LNCaP clone FGC (cell line): ENCODE measurements around the gene ZFHX2.
"Not testable (repeated sequence)": the region's sequence is repeated elsewhere in the genome, so short reads cannot be mapped to it uniquely, and the experiment has no call there.

Source experiments
- DNase-seq: peaks from one replicate; pipeline ENCODE4 v3.0.0-alpha.2; 2011; ENCODE audit warnings: low read depth
- H3K4me3 ChIP-seq: 2 replicates; pipeline ENCODE4 v1.5.1; 2011; ENCODE audit warnings: mild to moderate bottlenecking, low read depth, low read length, control low read depth
- TF ChIP-seq, protein P1 (sequence below): IDR thresholded peaks from 2 replicates; pipeline ENCODE4 v1.5.1; 2012; ENCODE audit warnings: mild to moderate bottlenecking; ENCODE audit not compliant: control insufficient read depth, insufficient read depth; ENCODE audit errors: extremely low read depth

ZFHX2 gene

DNA sequence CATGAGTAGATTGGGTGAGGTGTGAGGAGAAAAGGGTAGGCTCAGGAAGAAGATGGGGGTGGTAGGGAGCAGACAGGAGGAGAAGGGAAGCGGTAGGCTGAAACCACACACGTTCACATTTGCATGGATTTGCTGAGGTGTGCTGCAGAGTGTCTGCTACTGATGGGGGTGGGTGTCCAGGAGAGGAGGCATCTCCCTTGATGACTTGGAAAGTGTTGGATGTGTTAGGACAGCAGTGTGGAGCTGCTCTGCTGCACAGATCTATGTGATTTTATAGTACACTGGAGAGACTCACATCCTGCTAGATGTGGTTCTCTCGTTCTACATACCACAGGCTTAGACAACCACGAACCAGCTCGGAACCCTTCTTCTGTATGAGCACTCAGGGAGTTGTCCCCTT lies 9.3 kb downstream of the ZFHX2 start:
- DNase-seq: no peak
- H3K4me3 ChIP-seq: no peak overlapping the region
- TF ChIP-seq, protein P1, sequence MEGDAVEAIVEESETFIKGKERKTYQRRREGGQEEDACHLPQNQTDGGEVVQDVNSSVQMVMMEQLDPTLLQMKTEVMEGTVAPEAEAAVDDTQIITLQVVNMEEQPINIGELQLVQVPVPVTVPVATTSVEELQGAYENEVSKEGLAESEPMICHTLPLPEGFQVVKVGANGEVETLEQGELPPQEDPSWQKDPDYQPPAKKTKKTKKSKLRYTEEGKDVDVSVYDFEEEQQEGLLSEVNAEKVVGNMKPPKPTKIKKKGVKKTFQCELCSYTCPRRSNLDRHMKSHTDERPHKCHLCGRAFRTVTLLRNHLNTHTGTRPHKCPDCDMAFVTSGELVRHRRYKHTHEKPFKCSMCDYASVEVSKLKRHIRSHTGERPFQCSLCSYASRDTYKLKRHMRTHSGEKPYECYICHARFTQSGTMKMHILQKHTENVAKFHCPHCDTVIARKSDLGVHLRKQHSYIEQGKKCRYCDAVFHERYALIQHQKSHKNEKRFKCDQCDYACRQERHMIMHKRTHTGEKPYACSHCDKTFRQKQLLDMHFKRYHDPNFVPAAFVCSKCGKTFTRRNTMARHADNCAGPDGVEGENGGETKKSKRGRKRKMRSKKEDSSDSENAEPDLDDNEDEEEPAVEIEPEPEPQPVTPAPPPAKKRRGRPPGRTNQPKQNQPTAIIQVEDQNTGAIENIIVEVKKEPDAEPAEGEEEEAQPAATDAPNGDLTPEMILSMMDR: no peak

DNA sequence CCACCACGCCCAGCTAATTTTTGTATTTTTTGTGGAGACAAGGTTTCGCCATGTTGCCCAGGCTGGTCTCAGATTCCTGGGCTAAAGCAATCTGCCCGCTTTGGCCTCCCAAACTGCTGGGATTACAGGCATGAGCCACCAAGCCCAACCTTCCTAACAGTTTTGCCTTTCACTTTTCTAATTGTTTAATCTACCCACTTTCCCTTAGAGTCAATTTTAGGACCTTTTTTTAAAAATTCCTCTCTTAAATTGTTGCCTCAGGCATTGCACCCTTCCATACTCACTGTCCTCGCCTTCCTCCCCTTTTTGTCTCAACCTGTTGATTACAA lies 11.5 kb downstream of the ZFHX2 start:
- no peak overlapping the region for H3K4me3 ChIP-seq
- TF ChIP-seq, protein P1: no peak
- DNase-seq: no peak

DNA sequence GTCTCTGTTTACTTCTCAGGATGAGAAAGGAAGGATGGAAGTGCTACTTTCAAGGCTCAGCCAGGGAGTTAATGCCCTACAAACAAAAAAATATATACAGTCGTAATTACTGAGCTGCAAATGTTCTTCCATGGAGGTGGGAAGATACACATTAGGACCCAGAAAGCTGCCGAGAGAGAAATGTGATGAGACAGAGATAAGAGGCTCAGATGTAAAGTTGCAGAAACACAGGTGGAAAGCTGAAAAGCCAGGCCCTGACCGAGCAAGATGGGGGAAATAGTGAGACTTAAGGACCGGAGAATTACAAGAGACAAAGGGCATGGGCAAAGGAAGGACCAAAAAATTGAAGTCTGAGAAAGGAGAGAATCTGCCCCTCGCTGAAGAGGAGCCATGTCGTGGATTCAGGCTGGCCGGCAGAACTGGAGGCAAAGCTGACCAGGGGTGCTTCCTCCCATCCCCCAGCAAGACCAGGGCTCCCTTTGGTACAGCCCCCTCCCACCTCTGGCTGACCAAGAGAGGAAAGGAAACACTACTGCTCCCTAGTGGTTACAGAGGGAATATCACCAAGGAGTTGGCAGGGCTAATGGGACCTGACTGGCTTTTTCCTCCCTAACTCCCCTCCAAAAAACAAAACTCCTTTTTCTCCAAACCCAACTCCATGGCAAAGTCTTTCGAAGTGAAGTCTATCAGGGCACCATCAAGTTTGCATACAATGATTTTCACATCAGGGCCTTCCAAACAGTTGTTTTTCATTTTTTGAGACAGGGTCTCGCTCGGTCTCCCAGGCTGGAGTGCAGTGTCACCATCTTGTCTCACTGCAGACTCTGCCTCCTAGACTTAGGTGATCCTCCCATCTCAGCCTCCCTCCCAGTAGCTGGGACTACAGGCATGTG lies 12.1 kb downstream of the ZFHX2 start:
- TF ChIP-seq, protein P1: peak; percentile 79
- no peak for DNase-seq
- no peak overlapping the region for H3K4me3 ChIP-seq

DNA sequence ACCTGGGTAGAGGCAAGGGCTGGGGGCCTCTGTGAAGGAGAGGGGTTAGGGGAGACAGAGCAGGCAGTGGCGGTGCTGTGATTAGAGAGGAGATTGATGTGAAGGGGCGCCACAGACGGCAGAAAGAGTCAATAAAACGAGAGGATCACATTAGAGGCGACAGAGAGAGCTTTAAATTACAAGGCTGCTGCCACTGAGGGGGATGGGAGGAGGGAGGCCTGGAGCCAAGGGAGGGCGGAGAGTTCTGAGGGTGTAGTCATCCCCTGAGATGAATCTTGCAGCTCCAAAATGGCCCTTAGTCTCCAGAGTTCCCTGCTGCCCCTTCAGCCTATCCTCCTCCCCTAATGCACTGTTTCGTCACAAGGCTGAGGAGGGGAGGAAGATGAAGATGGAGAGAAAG lies 12.8 kb downstream of the ZFHX2 start:
- TF ChIP-seq, protein P1: no peak
- DNase-seq: no peak
- no peak overlapping the region for H3K4me3 ChIP-seq

DNA sequence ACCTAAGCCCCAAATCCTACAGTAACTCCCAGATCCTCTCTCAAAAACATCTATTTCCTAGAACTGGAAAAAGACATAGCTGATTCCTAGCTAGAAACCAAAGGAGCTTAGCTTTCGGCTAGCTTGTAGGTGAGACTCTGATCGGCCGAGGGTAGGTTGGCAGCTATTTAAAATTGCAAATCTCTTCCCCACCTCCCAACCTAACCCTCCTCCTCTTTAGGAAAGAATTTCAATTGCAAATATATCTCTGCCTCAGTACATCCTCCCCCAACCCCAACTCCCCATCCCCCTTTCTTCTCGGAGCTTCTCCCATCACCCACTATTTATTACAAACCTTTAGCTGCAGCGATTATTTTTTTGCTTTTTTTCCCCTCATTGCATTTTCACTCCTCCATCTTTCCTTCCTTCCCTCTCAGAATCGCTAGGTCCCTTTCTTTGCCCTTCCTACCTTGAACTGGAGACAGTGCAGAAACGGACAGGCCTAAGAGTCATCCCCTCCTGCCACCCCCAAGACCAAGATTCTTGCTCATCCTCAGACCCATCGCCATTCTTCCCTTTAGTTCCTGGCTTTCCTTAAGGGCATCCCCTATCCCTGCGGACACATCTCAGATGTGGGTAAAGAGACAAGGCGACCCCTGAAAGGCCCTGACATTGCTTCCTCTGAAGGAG lies 13.4 kb downstream of the ZFHX2 start:
- no peak for DNase-seq
- H3K4me3 ChIP-seq: no peak overlapping the region

DNA sequence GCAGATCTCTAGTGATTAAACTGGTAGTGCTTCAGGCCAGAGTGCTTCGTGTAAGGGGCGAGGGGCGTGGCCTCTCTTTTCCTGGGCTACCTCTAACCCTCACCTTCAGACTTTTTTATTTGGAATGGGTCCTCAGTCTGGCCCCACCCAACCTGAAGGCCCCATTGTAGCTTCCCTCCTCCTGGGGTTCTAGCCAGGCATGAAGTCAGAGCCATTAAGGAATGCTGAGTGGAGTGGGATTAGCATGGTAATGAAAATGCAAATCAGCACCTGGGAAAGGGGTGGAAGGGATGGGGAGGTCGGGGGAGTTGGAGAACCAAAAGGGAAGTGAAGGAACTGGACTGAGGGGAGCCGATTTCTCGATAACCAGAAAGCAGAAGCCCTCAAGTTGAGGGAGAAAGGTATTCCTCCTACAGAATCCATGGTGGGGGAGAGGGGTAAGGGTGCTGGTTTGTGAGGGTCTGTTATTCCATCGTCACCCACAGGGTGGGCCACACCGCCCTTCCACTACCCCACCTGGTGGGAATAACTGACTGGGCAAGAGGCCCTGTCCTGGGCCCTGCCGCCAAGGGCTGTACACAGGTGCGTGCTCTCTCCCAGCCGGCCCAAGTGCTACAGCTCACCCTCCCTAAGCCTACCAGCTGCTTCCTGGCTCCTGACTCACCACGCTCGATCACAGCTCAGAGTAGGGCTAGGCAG lies 14.1 kb downstream of the ZFHX2 start:
- H3K4me3 ChIP-seq: no peak overlapping the region
- TF ChIP-seq, protein P1: no peak
- DNase-seq: no peak

More for the DNA sequence above, 13.4 kb downstream of the ZFHX2 start:
- TF ChIP-seq, protein P1: no peak

DNA sequence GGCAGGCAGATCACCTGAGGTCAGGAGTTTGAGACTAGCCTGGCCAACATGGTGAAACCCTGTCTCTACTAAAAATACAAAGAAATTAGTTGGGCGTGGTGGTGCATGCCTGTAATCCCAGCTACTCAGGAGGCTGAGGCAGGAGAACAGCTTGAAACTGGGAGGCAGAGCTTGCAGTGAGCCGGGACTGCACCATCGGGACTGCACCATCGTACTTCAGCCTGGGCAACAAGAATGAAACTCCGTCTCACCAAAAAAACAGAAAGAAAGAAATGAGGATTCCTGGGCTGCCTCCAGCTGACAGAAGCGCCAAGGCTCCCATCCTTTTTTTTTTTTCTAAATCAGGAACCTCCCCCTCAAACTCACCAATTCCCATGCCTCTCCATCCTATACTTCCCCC lies 14.7 kb downstream of the ZFHX2 start:
- not testable (repeated sequence) for H3K4me3 ChIP-seq, DNase-seq
